HG02763 (cell line): ENCODE measurements around the gene GRIK2.

ENCODE experiments used
- ATAC-seq: cut with Tn5 transposase; IDR thresholded peaks from one replicate; pipeline ENCODE4 v1.9.1; 2021; ENCODE audit warnings: mild to moderate bottlenecking, moderate library complexity; ENCODE audit not compliant: unreplicated experiment

The GRIK2 gene

DNA sequence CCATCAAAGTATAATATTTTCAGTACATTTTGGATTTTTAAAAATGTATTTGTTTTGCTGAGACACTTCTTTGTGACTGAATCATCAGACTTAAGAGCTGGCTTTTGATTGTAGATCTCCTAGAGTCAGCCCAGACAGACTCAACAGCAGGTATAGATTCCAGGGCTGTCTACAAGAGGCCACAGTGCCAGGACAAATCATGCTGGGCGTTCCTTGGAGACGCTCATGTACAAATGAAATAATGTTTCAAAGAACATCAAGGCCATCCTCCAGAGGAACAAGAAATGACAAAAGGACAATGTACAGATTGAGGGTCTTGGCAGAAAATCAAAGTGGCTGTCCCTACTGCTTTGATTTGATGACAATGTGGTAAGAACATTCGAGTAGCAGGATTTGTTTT is 369.3 kb downstream of the GRIK2 start:
- no peak for ATAC-seq

DNA sequence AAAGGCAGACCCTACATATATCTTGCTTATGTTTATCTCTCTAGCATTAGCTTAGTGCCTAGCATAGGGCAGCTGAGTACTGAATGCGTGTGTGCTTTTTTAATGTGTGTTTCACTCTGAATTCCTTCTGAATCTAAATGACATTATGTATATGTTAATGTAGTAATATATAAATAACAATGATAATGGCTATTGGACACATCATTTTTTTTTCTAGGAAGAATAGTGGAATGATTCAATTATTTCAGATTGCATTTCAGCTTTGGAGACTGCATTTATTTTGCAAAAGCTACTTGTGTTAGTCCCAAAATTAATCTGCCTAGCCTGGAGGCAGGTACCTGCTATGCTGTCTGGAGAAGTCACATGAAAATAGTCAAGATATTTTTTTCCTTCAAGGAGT is 371.8 kb downstream of the GRIK2 start:
- ATAC-seq: no peak

DNA sequence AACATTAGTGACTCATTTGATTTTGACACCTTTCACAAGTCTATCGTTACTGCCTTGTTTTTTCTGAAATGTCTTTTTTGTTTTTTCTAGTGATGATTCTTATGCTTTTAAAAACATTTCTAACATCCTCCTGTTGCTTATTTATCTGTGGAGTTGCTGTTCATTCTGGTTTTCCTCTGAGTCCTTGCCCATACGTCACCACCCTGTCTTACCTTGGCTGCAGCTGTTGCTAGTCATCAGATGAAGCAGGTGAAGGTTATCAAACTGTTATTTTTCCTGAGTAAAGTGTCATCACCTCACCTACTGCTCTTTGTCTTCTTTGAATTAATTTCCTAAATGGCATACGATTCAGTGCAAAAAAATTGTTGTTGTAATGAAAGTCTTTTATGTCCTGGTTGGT is 376.6 kb downstream of the GRIK2 start:
- ATAC-seq: no peak

DNA sequence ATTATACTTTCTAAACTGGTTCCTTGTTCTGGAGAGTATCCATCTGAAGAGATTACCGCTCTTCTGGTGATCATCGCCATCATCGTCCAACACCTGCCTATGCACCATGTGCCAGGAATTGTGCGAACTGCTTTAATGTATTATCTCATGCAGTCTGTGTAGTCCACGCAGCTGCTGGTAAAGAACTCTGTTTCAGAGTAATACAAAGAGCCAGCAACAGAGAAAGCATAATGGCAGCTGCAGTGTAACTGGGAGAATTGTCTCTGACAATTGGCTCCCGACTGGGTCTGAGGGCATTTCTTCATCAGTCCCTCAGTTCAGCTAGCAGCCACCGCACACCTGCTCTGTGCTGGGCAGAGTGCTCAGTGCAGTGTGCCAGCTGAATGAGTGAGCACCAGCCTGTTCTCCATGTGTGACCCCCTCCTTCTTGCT is 383.4 kb downstream of the GRIK2 start:
- ATAC-seq: no peak

DNA sequence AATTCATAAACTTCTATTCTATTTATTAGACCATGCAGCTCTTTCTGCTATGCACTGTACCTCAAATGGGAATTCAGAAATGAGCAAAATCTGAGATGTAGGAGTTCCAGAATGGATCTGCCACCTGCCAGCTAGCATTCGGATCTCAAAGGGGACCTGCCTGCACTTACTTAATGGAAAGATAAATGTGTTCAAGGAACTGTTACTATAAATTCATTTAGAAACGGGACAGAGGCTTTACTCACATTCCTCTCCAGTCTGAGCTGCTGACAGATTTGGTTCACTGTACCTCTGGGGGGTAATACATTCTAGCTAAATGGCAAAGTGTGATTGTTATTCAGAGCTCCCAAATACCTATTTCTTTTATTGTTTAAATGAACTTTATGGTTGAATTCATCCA is 384.1 kb downstream of the GRIK2 start:
- ATAC-seq: no peak

DNA sequence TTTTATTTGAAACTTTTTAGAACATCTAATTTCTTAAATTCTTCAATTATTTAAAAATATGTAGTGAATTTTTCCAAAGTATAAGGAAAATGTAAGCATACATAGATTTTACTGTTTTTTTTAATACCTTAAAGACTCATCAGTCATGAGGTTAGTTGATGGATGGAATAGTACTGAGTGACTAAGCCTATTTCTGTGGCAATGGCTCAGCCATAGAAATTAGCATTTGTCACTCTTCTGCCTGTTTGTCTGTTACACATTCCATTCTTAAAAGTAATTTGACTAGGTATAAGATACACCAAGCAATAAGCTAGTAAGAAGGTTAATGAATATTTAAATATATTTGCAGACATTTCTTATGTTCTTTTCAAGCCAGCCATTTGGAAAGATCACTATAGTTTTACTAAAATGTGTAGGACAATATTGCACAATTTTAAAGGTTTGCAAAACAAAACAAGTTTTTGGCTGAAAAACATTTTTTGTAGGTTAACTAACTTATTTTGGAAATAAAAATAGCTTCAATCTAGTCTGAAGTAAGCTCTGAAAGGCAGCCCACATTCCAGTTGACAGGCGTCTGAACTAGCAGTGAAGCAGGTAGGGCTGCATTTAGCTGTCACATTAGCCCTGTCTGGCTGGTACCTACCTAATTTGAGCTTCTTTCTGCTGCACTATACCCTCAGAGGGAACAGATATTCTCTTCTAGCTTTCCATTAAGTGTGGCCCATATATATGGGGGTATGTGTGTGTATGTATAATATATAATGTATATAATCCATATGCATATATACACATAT is 385.7 kb downstream of the GRIK2 start:
- ATAC-seq: no peak

DNA sequence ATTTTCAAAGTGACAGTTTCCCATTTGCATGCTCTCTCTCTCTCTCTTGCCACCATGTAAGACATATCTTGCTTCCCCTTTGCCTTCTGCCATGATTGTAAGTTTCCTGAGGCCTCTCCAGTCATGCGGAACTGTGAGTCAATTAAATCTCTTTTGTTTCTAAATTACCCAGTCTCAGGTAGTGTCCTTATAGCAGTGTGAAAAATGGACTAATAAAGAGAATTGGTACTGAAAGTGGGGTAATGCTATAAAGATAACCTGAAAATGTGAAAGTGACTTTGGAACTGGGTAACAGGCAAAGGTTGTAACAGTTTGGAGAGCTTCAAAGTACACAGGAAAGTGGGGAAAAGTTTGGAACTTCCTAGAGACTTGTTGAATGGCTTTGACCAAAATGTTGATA is 389.8 kb downstream of the GRIK2 start:
- no peak for ATAC-seq

DNA sequence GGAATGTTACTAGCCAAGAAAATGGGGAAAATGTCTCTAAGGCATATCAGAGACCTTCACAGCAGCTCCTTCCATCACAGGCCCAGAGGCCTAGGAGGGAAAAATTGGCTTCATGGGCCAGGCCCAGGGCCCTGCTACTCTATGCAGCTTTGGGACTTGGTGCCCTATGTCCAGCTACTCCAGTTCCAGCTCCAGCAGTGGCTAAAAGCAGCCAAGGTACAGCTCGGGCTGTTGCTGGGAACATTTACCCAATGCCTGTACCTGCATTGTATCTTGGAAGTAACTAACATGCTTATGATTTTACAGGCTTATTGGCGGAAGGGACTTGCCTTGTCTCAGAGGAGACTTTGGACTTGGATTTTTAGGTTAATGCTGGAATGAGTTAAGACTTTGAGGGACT is 390.6 kb downstream of the GRIK2 start:
- ATAC-seq: no peak

DNA sequence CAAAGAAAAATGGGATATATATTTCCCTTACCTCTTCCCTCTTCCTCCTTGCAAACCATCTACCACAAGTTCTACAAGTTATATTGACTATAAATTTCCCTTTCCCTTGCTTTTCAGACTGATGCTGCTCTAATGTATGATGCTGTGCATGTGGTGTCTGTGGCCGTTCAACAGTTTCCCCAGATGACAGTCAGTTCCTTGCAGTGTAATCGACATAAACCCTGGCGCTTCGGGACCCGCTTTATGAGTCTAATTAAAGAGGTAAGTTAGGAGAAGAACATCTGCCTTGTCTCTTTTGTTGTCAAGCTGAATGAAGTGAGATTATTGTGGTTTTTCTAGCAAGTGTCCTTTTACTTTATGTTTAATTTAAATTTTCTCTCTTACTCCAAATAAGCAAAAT is 406.0 kb downstream of the GRIK2 start:
- no peak for ATAC-seq

DNA sequence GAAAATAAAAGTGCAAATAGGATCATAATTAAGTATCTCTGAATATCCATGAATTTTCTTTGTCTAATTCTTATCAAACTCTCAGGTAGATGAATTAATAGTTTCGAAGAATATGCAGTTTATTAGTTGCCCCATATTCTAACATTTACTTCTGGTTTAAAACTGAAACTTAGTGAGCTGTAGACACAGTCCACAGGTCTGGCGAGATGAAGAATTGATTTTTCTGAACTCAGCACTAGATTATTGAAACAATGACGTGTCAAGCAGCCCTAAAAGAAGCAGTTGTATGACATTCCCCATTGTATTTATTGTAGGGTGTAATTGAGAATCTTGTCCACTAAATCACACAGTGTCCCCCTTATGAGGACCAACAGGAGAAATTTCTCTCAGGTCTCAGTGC is 407.1 kb downstream of the GRIK2 start:
- no peak for ATAC-seq

DNA sequence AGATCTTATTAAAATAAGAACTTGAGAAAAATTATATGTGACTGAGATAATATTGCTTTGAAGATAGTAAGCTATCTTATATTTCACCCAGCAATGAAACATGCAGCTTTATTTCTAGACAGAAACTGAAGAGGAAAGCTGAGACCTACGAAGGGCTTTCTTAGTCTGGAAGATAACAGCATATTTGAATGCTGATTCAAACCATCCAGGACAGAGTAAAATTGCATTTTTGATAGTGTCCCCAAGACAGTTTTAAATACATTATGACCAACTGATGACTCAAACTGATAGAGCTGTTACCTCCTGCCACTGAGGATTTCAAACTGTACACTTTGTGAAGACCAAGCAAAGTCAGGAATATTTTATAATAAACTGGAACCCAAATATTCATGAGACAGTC is 409.6 kb downstream of the GRIK2 start:
- ATAC-seq: no peak

DNA sequence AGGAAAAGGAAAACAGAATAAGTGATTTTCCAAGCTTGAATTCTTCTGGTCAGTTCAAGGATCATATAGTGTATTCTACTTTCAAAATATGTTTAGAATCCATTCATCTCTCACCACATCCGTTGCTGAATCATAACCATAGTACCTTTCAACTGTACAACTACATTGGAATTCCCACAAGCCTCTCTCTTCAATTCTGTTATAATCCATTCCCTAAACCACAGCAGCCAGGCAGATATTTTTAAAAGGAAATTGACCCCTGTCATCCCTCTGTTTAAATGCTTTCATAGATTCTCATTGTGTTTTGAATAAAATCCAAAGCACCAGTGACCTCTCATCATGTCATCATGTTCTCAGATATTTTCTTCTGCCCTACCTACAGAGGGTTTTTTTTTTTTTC is 412.7 kb downstream of the GRIK2 start:
- no peak for ATAC-seq

DNA sequence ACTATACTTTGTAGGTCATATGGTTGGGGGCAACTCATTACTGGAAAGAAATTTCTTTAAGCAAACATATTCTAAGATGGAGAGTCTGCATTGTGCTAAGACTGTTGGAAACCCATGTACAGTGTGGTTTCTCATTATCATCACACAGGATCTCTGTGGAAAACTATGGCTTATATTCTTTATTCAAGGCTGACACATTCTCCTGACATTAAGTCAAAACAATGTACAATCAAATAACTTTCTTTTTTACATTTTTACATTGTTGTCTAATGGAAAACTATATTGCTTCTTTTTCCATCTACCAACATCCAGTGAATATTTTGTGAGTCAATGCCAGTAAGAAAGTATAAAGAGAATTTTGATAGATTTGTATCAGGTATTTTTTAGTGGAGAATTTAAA is 417.6 kb downstream of the GRIK2 start:
- ATAC-seq: no peak

DNA sequence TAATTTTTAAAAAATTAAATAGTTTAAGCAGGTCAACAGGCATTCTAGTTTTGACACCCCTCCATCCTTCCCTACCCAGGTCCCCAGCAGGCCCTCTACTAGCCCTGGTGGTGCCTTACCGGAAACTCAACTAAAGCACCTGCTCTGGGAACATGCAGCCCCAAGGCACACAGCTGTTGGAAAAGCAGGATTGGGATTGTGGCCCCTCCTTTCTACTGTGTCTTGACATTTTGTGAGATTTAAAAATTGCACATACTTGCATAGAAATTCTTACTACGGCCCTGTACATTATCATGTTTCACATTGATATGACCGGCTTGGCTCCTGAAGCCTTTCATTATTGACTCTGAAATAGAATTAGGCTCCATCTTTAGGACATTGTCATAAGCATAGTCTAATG is 423.2 kb downstream of the GRIK2 start:
- ATAC-seq: no peak

DNA sequence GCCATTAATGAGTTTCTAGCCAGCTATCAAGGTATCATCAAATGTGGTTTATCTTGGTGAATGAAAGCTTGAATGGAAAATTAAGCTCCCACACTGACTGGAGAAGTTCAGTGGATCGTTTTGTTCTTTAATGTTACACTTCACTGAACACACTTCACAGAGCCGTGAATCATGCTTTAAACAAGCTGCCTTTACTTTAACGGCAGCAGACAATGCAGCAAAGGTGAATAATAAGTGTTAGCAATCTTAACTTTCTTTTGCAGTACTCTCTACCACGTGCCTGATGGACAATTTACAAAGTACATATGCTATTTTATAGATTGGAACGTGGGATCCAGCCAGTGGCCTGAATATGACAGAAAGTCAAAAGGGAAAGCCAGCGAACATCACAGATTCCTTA is 424.5 kb downstream of the GRIK2 start:
- no peak for ATAC-seq

DNA sequence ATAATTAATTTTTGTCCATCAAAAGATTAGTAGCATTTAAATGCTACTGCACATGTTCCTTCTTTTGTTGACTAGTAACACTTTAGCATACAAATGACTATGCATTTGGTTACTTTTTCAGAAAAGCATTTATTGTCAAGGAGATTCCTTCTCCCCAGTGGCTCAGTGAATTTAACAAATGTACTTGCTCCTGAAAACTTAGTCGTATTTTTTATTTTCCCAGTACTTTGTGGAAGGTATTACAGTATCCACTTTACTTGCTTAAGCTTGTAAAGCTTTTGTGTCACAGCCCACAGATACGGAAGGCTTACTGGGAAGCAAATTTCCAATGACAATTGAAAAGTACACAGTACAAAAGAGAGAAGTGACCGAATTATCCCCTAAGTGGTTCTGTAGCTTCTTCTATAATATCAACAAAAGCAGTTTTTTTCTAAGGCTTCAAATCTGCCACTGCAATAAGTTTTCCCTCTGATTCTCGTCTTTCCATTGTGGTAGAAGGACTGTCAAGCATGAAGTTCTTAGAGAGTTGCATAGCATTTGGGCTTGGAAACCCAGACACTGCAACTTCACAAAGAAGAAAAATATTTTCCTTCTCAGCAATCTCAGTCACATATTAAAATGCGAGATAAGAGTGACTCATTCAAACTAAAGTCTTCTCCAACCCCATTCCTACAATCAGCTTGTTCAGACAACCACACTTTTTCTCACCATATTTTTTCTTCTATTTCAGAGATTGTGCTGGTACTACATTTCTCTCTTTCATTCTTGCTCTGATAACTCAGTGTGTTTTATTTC is 431.2 kb downstream of the GRIK2 start:
- ATAC-seq: no peak

DNA sequence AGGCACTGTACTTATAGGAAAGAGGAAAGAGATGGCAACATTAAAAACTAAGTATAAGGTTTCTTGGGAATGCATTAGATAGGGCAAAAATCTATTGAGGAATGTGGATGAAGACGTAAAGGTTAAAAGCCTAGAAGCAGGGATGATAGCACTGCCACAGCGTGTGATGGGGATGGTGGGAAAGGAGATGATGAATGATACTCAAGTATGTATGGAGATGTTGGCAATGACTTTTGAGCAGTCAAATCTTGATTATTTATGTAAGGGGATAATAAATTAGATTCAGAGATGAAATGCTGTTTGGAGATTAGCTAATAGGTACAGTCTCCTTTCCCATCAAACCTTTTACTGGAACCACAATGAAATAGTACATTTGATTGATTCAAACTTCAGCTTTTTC is 432.8 kb downstream of the GRIK2 start:
- no peak for ATAC-seq

DNA sequence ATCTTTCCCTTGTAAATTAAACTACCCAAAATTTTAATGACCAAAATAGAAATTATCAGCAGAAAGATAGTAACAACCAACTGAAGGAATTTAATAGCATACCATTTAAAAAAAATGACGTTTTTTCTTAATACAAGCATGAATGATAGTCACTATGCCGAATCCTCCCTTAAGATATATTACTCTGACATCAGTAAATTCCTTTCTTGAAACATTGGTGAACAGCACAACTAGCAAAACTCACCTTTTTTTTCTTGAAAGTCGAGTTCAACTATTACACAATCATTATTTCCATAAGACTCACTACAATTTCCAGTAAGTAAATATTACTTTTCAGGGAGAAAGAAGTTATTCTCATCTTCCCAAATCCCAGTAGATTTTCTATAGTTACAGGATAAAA is 433.2 kb downstream of the GRIK2 start:
- no peak for ATAC-seq

DNA sequence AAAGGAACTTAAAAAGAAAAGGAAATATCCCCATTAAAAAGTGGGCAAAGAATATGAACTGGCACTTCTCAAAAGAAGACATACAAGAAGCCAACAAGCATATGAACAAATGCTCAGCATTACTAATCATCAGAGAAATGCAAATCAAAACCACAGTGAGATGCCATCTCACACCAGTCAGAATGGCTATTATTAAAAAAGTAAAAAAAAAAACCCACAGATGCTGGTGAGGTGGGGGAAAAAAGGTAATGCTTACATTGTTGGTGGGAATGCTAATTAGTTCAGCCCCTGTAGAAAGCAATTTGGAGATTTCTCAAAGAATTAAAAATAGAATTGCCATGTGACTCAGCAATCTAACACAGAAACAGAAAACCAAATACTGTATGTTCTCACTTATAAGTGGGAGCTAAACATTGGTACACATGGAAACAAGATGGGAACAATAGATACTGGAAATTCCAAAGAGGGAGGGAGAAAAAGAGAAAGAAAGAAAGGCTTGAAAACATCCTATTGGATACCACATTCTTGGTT is 437.1 kb downstream of the GRIK2 start:
- ATAC-seq: no peak

DNA sequence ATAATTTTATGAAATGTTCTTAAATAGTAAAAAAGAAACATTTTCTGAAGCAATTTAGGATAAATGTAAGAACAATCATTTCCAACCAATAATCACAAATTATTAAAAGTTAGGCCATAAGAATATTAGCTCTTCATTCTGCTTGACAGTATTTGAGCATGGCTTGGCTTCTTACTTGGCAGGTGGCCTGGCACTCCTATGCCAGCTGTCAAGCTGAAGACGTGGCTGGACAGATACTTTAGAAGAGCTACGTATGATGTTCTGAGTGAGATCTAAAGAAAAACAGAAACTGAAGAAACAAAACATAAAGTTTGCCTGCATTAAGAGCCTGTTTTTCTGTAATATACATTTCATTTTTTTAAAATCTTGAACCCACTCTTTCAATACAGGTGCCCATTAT is 438.9 kb downstream of the GRIK2 start:
- ATAC-seq: no peak

DNA sequence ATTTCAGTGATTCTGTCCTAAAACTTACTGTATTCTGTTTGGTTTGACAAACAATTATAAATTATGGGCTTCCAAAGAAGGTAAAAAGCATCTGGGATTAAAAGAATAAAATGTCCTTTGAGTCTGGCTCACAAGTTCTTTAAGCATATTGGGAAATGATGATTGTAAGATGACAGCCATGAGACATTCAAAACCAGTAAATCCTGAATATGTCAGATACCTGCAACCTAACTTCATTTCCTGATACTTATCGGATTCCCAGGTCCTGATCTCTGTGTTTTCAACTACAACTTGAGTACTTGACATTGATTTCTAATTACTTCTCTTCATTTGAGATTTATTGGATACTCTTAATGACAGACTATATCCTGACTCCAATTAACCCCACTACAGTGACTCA is 446.6 kb downstream of the GRIK2 start:
- ATAC-seq: no peak

DNA sequence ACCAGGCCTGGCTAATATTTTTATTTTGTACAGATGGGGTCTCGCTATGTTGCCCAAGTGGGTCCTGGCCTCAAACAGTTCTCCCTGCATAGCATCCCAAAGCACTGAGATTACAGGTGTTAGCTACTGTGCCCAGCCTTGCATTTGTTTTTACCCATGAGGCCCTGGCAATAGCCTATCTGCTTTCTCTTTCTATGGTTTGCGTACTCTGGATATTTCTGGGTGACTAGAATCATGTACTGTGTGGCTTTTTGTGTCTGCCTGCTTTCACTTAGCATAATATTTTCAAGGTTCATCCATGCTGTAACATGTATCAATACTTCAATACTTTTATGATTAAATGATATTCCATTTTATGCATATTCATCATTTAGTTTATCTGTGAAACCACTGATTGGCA is 451.7 kb downstream of the GRIK2 start:
- peak; percentile 40 for ATAC-seq
